ENCODE measurements around the gene ZFP36L1. TPM values are rescaled to one million over a fixed set of nuclear protein-coding genes. Genes with fewer than 3 reads are reported as not detected.
A peak's percentile ranks its signal among the peaks of the same experiment; 100 is the strongest.

Gene ZFP36L1, protein sequence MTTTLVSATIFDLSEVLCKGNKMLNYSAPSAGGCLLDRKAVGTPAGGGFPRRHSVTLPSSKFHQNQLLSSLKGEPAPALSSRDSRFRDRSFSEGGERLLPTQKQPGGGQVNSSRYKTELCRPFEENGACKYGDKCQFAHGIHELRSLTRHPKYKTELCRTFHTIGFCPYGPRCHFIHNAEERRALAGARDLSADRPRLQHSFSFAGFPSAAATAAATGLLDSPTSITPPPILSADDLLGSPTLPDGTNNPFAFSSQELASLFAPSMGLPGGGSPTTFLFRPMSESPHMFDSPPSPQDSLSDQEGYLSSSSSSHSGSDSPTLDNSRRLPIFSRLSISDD
- total RNA-seq: 106 TPM in 2 replicates

DNA sequence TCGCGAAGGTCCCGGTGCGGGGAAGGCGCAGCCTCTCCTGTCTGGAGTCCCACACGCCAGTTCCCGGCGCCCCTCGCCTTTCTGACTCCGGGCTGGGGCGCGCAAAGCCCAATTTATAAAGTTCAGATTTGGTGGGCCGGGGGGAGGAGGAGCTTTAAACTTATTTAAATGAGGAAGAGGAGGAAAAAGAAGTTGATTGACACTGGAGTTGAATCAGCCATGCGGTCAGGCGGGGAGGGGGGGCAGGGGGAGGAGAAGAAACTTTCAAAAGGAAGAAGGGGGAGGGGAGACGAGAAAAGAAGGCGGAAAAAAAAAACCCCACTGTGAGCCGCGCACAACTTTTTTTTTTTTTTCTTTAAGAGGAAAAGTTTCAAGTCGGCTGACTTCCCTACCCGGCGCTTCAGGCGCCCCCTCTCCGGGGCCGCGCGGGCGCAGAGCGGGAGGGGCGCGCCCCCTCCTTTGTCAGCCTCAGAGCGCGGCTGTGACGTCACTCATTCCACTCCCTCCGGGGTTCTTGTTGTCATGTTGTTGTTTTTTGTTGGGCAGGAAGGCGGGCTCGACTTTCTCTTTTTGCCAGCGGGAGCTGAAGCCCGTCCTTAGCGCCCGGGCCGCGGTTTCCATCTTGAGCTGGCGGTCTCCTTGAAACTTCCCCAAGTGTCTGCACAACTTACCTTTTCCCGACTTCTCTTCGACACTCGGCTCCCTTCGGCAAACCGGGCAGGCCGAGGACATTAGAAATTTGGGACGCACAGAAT is at the start of gene ZFP36L1:
Gene ZFP36L1, minus strand, starts transcription at position 89 of the 755 bp plus-strand sequence. CDS start 129 bp downstream, outside the sequence.
- H3K36me3 Mint-ChIP-seq (ENCODE audit: low read depth): peaks cover 45% of the 10 kb centered on the region
- peak within 1 kb of the TSS; percentile 93 for H3K4me3 Mint-ChIP-seq
- peak within 1 kb of the TSS; percentile 100 for H3K27ac Mint-ChIP-seq
- peaks cover 58% of the 10 kb centered on the region for H3K4me1 Mint-ChIP-seq
- intact Hi-C loops (cut with micrococcal nuclease): loop anchor here (1.0 to 10.0 kb wide), 6 partner anchors 74 to 822 kb away; partner anchors contain the start of genes ACTN1 and SUSD6
- H3K9me3 Mint-ChIP-seq: no peaks in the 10 kb centered on the region
- DNase-seq: peak; percentile 98
- H3K27me3 Mint-ChIP-seq: no peaks in the 10 kb centered on the region

DNA sequence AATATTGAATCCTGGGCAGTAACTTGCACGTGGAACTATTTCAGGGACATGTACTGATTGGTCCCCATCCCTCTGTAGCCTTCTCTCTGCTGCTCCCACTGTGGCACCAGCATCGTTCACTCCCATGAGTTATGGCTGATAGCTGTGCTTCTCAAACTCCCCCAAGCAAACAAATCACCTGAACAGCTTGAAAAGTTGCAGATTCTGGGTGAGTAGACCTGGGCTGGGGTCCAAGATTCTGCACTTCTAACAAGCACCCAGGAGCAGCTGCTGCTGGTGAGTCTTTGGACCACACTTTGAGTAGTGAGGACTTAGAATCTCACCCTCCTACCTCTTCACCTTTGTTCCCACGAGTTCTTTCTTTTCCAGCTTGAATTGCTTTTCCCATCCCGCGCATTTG is 49.4 kb upstream of the ZFP36L1 start:
- no peak overlapping the region for H3K4me3 Mint-ChIP-seq
- H3K36me3 Mint-ChIP-seq (ENCODE audit: low read depth): peaks cover 2% of the 10 kb centered on the region
- peaks cover 28% of the 10 kb centered on the region for H3K4me1 Mint-ChIP-seq
- H3K27me3 Mint-ChIP-seq: peaks cover 8% of the 10 kb centered on the region
- no peak overlapping the region for H3K27ac Mint-ChIP-seq
- no peak for DNase-seq
- peaks cover 5% of the 10 kb centered on the region for H3K9me3 Mint-ChIP-seq
- intact Hi-C loops (cut with micrococcal nuclease): loop anchor here (5.0 kb wide), 2 partner anchors 355 to 900 kb away; no protein-coding TSS in a partner anchor

DNA sequence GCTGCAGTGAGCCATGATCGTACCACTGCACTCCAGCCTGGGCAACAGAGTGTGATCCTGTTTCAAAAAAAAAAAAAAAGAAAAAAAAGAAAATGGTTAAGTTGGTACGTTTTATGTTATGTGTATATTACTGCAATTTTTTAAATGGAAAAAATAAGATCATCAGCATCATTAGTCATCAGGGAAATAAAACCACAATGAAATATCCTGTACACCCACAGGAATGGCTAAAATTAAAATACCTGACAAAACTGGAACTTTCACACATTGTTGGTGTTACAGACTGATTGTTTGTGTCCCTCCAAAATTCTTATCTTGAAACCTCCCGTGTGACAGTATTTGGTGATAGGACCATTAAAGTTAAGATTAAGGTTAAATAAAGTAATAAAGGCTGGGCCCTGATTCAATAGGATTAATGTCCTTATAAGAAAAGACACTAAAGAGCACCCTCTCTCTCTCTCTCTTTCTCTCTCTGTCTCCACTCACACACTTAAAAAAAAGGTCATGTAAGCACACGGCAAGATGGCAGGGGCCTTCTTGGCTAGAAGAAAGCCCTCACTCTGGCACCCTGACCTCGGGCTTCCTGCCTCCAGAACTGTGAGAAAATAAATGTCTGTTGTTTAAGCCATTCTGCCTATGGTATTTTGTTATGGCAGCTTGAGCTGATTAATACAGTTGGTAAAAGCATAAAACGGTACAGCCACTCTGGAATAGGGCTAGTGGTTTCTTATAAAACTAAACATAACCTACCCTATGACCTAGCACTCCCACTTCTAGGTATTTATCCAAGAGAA is 48.3 kb upstream of the ZFP36L1 start:
- Mint-ChIP-seq H3K9me3 (peaks cover 9% of the 10 kb centered on the region), H3K4me3 (peak overlapping the region; percentile 11), H3K36me3 (ENCODE audit: low read depth) (peaks cover 5% of the 10 kb centered on the region), H3K27ac (peak overlapping the region; percentile 62), H3K4me1 (peaks cover 28% of the 10 kb centered on the region), H3K27me3 (peaks cover 8% of the 10 kb centered on the region)
- intact Hi-C loops (cut with micrococcal nuclease): loop anchor here (2.0 to 5.0 kb wide), 4 partner anchors 18 to 899 kb away; no protein-coding TSS in a partner anchor
- DNase-seq: no peak

DNA sequence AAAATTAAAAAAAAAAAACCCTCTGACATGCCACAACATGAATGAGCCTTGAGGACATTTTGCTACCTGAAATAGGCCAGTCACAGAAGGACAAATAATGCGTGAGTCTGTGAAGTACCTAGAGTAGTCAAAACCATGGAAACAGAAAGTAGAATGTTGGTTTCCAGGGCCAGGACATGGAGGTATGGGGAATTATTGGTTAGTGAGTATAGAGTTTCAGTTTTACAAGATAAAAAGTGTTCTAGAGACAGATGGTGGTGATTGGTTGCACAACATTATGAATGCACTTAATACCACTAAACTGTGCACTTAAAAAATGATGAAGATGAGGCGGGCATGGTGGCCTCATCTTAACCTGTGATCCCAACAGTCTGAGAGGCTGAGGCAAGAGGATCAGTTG is 47.6 kb upstream of the ZFP36L1 start:
- DNase-seq: no peak
- Mint-ChIP-seq H3K27me3 (peaks cover 8% of the 10 kb centered on the region), H3K9me3 (peaks cover 17% of the 10 kb centered on the region), H3K27ac (peak overlapping the region; percentile 87), H3K4me1 (peaks cover 29% of the 10 kb centered on the region), H3K4me3 (peak overlapping the region; percentile 47), H3K36me3 (ENCODE audit: low read depth) (peaks cover 7% of the 10 kb centered on the region)
- intact Hi-C loops (cut with micrococcal nuclease): loop anchor here (2.0 to 5.0 kb wide), 4 partner anchors 18 to 898 kb away; no protein-coding TSS in a partner anchor

DNA sequence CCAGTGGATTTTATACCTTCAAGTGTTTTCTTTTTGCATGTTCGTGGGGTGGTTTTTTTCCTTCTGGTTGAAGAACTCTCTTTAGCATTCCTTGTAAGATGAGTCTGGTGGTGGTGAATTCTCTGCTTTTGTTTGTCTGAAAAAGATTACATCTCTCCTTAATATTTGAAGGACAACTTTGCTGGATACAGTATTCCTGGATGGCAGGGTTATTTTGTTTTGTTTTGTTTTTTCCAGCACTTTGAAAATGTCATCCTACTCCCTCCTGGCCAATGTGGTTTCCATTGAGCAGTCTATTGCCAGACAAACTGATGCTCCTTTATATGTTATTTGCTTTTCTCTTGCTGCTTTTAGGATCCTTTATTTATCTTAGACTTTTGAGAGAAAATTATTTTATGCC is 43.2 kb upstream of the ZFP36L1 start:
- no peak overlapping the region for H3K4me3 Mint-ChIP-seq
- H3K27me3 Mint-ChIP-seq: peaks cover 10% of the 10 kb centered on the region
- peaks cover 27% of the 10 kb centered on the region for H3K9me3 Mint-ChIP-seq
- peaks cover 8% of the 10 kb centered on the region for H3K36me3 Mint-ChIP-seq (ENCODE audit: low read depth)
- intact Hi-C loops (cut with micrococcal nuclease): no loop called here
- no peak for DNase-seq
- H3K4me1 Mint-ChIP-seq: peaks cover 11% of the 10 kb centered on the region
- H3K27ac Mint-ChIP-seq: no peak overlapping the region

DNA sequence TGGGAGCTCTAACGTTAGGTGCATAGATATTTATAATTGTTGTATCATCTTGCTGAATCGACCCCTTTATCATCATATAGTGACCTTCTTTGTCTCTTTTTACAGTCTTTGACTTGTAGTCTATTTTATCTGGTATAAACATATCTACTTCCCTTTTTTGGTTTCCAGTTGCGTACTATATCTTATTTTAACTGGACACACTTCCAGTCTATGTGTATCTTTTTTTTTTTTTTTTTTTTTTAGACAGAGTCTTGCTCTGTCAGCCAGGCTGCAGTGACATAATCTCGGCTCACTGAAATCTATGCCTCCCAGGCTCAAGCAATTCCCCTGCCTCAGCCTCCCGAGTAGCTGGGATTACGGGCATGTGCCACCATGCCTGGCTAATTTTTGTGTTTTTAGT is 41.9 kb upstream of the ZFP36L1 start:
- Mint-ChIP-seq H3K27ac (no peak overlapping the region), H3K4me3 (no peak overlapping the region), H3K27me3 (peaks cover 10% of the 10 kb centered on the region), H3K4me1 (peaks cover 4% of the 10 kb centered on the region), H3K36me3 (ENCODE audit: low read depth) (peaks cover 8% of the 10 kb centered on the region), H3K9me3 (peaks cover 27% of the 10 kb centered on the region)
- DNase-seq: no peak
- intact Hi-C loops (cut with micrococcal nuclease): no loop called here

DNA sequence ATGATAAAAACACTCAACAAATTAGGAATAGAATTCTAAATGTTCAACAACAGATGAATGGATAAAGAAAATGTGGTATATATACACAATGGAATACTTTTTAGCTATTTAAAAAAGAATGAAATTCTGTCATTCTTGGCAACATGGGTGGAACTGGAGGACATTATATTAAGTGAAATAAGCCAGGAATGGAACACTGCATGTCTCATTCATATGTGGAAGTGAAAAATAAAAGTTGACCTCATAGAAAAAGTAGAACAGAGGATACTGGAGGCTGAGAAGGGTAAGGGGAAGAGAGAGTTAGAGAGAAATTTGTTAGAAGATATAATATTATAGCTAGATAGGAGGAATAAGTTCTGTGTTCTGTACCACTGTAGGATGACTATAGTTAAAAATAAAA is 35.8 kb upstream of the ZFP36L1 start:
- Mint-ChIP-seq H3K27me3 (peaks cover 16% of the 10 kb centered on the region), H3K36me3 (ENCODE audit: low read depth) (no peaks in the 10 kb centered on the region), H3K4me1 (peaks cover 4% of the 10 kb centered on the region), H3K4me3 (no peak overlapping the region), H3K9me3 (peaks cover 3% of the 10 kb centered on the region), H3K27ac (no peak overlapping the region)
- intact Hi-C loops (cut with micrococcal nuclease): no loop called here
- no peak for DNase-seq

DNA sequence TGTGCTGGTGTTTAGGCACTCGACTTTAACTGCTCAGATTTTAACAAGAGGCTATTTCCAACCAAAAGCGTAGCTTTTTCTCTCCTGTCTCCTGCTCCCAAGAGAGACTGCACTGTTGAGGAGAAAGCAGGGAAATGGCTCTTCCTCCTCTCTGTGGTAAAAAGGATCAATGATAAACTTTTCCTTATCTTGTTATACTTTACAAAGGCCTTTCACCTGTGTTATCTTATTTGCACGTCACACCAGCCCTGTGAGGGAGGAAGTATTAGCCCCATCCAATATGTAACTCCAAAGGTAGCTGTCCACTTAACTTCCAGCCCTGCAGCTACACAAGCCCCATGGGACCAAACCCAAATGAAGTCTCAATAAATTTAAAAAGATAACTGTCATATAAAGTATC is 32.9 kb upstream of the ZFP36L1 start:
- intact Hi-C loops (cut with micrococcal nuclease): no loop called here
- Mint-ChIP-seq H3K27me3 (peaks cover 10% of the 10 kb centered on the region), H3K36me3 (ENCODE audit: low read depth) (no peaks in the 10 kb centered on the region), H3K9me3 (no peaks in the 10 kb centered on the region), H3K27ac (no peak overlapping the region), H3K4me1 (peaks cover 19% of the 10 kb centered on the region), H3K4me3 (no peak overlapping the region)
- DNase-seq: no peak

DNA sequence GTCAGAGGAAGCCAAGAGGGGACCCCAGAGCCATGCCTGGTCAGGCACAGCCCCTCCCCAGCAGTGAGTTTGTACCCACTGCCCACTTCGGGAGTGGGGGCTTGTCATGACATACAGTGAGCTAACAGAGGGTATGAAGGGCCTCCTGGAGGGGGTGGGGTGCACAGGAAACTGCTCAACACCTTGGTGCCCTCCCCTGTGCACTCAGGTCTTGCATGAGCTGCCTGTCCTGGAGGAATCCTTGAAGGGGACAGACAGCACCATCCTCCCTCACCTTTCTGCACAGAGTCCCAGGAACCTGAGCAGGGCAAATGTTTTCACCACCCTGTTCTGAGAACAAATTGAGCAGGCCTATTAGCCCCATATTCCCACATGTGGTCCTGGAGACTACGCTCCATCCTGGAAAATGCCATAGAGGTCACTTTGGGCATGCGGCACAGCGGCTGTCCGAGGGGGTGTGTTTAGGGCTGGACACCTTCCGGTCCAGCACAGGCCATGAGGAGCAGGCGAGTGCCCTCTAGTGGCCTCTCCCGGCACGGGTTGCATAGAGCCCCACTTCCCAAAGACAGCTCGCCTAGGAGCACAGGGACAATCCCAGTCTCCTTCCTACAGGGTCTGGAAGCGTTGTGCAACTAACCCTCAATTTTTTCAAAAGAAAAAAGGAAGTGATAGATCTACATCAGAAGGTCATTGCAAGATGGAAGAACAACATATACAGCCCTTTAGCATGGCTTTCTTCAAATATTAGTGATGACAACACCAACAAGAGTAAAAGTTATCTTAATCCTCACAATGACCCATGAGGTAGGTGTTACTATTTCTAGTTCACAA is 31.9 kb upstream of the ZFP36L1 start:
- Mint-ChIP-seq H3K4me3 (no peak overlapping the region), H3K27me3 (peaks cover 10% of the 10 kb centered on the region), H3K27ac (no peak overlapping the region), H3K36me3 (ENCODE audit: low read depth) (no peaks in the 10 kb centered on the region), H3K9me3 (no peaks in the 10 kb centered on the region), H3K4me1 (peaks cover 28% of the 10 kb centered on the region)
- peak; percentile 83 for DNase-seq
- intact Hi-C loops (cut with micrococcal nuclease): no loop called here

DNA sequence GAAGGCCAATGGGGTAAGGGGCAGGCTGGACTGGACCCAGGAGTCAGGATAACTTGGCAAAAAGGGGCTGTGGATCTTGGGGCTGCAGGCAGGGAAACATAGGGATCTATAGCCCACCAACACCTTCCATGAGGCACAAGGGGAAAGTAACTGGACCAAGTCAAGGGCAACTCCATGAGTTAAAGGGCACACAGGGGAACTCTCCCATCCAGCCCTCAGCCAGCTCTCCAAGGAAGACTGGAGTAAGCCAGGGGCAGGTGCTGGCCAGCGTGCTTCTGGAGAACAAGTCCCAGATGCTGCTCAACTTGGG is 31.3 kb upstream of the ZFP36L1 start:
- DNase-seq: no peak
- no peak overlapping the region for H3K27ac Mint-ChIP-seq
- H3K36me3 Mint-ChIP-seq (ENCODE audit: low read depth): no peaks in the 10 kb centered on the region
- H3K4me1 Mint-ChIP-seq: peaks cover 33% of the 10 kb centered on the region
- peaks cover 10% of the 10 kb centered on the region for H3K27me3 Mint-ChIP-seq
- no peaks in the 10 kb centered on the region for H3K9me3 Mint-ChIP-seq
- no peak overlapping the region for H3K4me3 Mint-ChIP-seq
- intact Hi-C loops (cut with micrococcal nuclease): no loop called here

DNA sequence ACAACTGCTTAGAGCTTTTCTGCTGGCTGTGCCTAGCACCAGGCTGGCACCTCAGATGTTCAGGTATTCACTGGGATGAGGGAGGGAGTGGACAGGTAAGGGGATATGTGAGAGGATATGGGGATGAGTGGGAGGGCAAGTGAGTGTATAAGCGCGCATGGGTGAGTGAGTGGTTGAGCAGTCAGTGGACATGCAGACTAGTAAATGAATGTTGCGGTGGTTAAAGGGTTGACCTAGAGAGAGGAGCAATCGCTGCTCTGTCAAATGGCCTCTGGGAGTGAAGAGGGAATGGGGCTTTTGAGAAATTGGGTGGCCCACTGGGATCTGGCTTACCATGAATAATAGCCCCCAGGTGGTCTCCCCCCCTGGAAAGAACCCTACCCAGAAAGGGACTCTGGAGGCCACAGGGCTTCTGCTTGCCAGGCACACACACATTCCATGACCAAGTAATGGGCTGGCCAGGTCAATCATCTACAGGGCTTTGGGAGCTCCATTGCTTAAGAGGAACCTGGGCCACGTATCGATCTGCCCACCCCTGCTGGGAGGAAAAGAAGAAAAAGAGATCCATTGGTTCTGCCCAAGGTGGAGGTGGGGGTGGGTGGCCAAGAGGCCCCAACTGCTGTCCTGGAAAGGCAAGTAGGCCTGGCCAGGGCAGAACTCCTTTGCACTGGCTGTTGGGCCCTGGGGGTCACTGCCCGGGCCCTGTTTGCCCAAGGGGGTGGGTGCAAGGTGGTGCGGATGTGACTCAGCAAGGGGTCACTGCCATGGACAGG is 30.8 kb upstream of the ZFP36L1 start:
- Mint-ChIP-seq H3K27ac (peak overlapping the region; percentile 5), H3K27me3 (peaks cover 7% of the 10 kb centered on the region), H3K4me1 (peaks cover 36% of the 10 kb centered on the region), H3K9me3 (no peaks in the 10 kb centered on the region), H3K4me3 (no peak overlapping the region), H3K36me3 (ENCODE audit: low read depth) (no peaks in the 10 kb centered on the region)
- intact Hi-C loops (cut with micrococcal nuclease): loop anchor here (2.0 kb wide), 1 partner anchor 17 kb away; no protein-coding TSS in a partner anchor
- DNase-seq: no peak

DNA sequence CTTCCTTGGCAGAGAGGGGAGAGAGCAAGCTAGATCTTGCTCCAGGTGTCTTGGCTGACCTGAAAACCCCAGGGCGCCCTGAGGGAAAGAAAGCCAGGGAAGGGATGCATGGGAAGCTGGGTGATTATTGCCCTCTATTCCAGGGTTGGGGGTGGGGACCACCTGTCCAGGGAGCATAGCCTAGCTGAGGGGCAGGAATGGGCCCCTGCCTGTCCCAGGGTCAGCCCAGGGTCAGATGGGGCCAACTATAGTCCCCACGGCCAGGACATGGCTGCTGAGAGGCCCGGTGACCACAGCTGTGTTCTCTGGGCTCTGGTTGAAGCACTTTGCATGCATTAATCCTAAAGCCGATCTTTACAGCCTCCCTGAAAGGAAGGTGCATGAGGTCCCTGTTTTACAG is 30.1 kb upstream of the ZFP36L1 start:
- Mint-ChIP-seq H3K4me3 (no peak overlapping the region), H3K27me3 (peaks cover 2% of the 10 kb centered on the region), H3K4me1 (peaks cover 38% of the 10 kb centered on the region), H3K36me3 (ENCODE audit: low read depth) (no peaks in the 10 kb centered on the region), H3K27ac (no peak overlapping the region), H3K9me3 (no peaks in the 10 kb centered on the region)
- intact Hi-C loops (cut with micrococcal nuclease): loop anchor here (2.0 kb wide), 1 partner anchor 18 kb away; no protein-coding TSS in a partner anchor
- DNase-seq: no peak

Measured in activated CD4-positive, alpha-beta T cell treated with anti-CD3 and anti-CD28 coated beads, Interleukin-2, amount 10 ng/mL, durations not matched to agents 24 days and 14 days (primary cell).